ENCODE results near the gene FOXL3. TPM values are rescaled to one million over a fixed set of nuclear protein-coding genes. Genes with fewer than 3 reads are reported as not detected.

Gene FOXL3
- total and polyA plus RNA-seq, 4 donors, result not detected

- H3K9ac ChIP-seq (ENCODE audit: insufficient read depth in 1 of 2, low read length in 2 of 2), result no peak overlapping the region
- H3K27me3 ChIP-seq (ENCODE audit: control insufficient read depth in 3 of 3, insufficient read depth in 3 of 3, low read length in 2 of 3), result no peaks in the 10 kb centered on the region
- TF ChIP-seq, protein P1, sequence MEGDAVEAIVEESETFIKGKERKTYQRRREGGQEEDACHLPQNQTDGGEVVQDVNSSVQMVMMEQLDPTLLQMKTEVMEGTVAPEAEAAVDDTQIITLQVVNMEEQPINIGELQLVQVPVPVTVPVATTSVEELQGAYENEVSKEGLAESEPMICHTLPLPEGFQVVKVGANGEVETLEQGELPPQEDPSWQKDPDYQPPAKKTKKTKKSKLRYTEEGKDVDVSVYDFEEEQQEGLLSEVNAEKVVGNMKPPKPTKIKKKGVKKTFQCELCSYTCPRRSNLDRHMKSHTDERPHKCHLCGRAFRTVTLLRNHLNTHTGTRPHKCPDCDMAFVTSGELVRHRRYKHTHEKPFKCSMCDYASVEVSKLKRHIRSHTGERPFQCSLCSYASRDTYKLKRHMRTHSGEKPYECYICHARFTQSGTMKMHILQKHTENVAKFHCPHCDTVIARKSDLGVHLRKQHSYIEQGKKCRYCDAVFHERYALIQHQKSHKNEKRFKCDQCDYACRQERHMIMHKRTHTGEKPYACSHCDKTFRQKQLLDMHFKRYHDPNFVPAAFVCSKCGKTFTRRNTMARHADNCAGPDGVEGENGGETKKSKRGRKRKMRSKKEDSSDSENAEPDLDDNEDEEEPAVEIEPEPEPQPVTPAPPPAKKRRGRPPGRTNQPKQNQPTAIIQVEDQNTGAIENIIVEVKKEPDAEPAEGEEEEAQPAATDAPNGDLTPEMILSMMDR (IDR thresholded peaks at IDR 0.05; ENCODE audit: control extremely low read depth, extremely low read depth), result no peak
- WGBS, 2 donors, result 85 to 91% methylated on average over 5 of the region's 5 CpGs
- no peak overlapping the region for H3K27ac ChIP-seq (ENCODE audit: low read depth in 1 of 2, low read length in 1 of 2)
- DNase-seq (no peak), ATAC-seq (ENCODE audit: insufficient read depth, low FRiP score) (no peak)
- no peaks in the 10 kb centered on the region for H3K4me1 ChIP-seq (ENCODE audit: control insufficient read depth in 5 of 5, insufficient read depth in 5 of 5, low read length in 5 of 5)
- peaks cover 0 to 13% (median 2%) of the 10 kb centered on the region in 4 donors for H3K9me3 ChIP-seq (ENCODE audit: control insufficient read depth in 4 of 4, insufficient read depth in 3 of 4, low read length in 3 of 4)
- peaks cover 4 to 56% (median 25%) of the 10 kb centered on the region in 4 donors for H3K36me3 ChIP-seq (ENCODE audit: control insufficient read depth in 4 of 4, insufficient read depth in 4 of 4, low read length in 4 of 4)
- no peak overlapping the region for H3K4me3 ChIP-seq
These were observed 32.4 kb upstream of the FOXL3 start for GRCh38 chr7:257647-257992.

DNA sequence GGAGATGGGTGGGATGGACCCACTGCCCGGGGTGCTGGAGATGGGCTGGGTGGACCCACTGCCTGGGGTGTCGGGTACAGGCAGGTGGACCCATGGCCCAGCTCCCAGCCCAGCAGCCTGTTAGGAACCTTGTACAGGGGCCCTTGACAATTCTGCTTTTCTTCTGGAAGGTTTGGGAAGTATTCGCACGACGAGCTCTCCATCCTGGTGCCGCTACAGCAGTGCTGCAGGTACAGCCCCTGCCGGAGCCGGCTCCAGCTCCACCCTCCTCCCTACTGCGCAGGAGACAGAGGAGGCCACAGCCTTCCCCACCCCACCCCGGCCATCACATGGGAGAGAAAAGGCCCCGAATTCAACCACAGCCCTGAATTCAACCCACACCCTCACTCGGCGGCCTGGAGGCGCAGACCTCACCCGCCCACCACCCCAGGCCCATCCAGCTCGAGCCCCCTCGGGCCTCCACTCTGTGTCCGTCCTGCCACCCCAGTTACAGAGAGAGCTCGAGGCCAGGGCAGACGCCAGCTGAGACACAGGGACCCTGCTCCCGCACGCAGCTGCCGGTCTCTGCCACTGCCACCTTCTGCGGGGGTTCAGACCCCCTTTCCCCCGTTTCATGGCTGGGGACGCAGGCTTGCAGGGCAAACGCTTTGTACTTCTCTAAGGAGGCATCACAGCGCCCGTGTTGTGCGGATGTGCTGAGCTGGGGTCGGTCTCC, 31.3 kb upstream of the FOXL3 start:
- DNase-seq (no peak), ATAC-seq (ENCODE audit: insufficient read depth, low FRiP score) (no peak)
- Histone ChIP-seq H3K9me3 (ENCODE audit: control insufficient read depth in 4 of 4, insufficient read depth in 3 of 4, low read length in 3 of 4) (peaks cover 0 to 15% (median 2%) of the 10 kb centered on the region in 4 donors), H3K9ac (ENCODE audit: insufficient read depth in 1 of 2, low read length in 2 of 2) (no peak overlapping the region), H3K36me3 (ENCODE audit: control insufficient read depth in 4 of 4, insufficient read depth in 4 of 4, low read length in 4 of 4) (peaks cover 4 to 51% (median 24%) of the 10 kb centered on the region in 4 donors), H3K27me3 (ENCODE audit: control insufficient read depth in 3 of 3, insufficient read depth in 3 of 3, low read length in 2 of 3) (no peaks in the 10 kb centered on the region), H3K4me1 (ENCODE audit: control insufficient read depth in 5 of 5, insufficient read depth in 5 of 5, low read length in 5 of 5) (no peaks in the 10 kb centered on the region), H3K27ac (ENCODE audit: low read depth in 1 of 2, low read length in 1 of 2) (no peak overlapping the region), H3K4me3 (no peak overlapping the region)
- TF ChIP-seq, protein P1 (IDR thresholded peaks at IDR 0.05; ENCODE audit: control extremely low read depth, extremely low read depth), result no peak
- 94 to 96% methylated on average over 28 to 31 of the region's 31 CpGs for WGBS, 2 donors

DNA sequence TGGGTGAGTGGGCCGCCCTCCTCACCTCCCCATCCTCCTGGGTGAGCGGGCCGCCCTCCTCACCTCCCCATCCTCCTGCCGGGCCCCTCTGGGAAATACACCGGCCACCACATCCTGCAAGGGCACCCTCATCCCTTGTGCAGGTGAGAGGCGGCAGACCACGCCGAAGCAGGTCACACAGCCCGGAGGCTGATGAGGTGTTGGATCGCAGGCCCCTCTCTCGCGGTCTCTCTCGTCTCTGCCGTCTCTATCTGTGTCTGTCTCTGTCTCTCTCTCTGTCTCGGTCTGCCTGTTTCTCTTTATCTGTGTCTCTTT, 30.8 kb upstream of the FOXL3 start:
- Histone ChIP-seq H3K27me3 (ENCODE audit: control insufficient read depth in 3 of 3, insufficient read depth in 3 of 3, low read length in 2 of 3) (no peaks in the 10 kb centered on the region), H3K36me3 (ENCODE audit: control insufficient read depth in 4 of 4, insufficient read depth in 4 of 4, low read length in 4 of 4) (peaks cover 4 to 46% (median 24%) of the 10 kb centered on the region in 4 donors), H3K9ac (ENCODE audit: insufficient read depth in 1 of 2, low read length in 2 of 2) (no peak overlapping the region), H3K27ac (ENCODE audit: low read depth in 1 of 2, low read length in 1 of 2) (no peak overlapping the region), H3K4me3 (no peak overlapping the region), H3K4me1 (ENCODE audit: control insufficient read depth in 5 of 5, insufficient read depth in 5 of 5, low read length in 5 of 5) (peaks cover 0 to under 1% (median 0%) of the 10 kb centered on the region in 5 donors), H3K9me3 (ENCODE audit: control insufficient read depth in 4 of 4, insufficient read depth in 3 of 4, low read length in 3 of 4) (peaks cover 0 to 13% (median 2%) of the 10 kb centered on the region in 4 donors)
- 96 to 97% methylated on average over 15 of the region's 15 CpGs for WGBS, 2 donors
- ATAC-seq (ENCODE audit: insufficient read depth, low FRiP score) (no peak), DNase-seq (no peak)
- TF ChIP-seq, protein P1 (IDR thresholded peaks at IDR 0.05; ENCODE audit: control extremely low read depth, extremely low read depth), result no peak
